Lower lobe of right lung (tissue), 2 donors: Measurements from ENCODE around the gene THTPA. TPM values are rescaled to one million over a fixed set of nuclear protein-coding genes. Genes with fewer than 3 reads are reported as not detected.
A peak's percentile ranks its signal among the peaks of the same experiment; 100 is the strongest.

Experiments used
- ATAC-seq, 2 donors: fragments of 200-7000 bp; cut with Tn5 transposase; one replicate each; pipeline ENCODE4 v1.9.1; 2020 to 2022; ENCODE audit warnings: mild to moderate bottlenecking in 2 of 2, moderate library complexity in 2 of 2
- DNase-seq: peaks from one replicate; pipeline ENCODE4 v3.0.0-alpha.2; 2020
- H3K27ac ChIP-seq: fragments of 200-600 bp; one replicate; pipeline ENCODE4 v1.8.0; 2022
- H3K27me3 ChIP-seq: fragments of 200-600 bp; one replicate; pipeline ENCODE4 v1.8.0; 2022; ENCODE audit warnings: low read depth
- H3K36me3 ChIP-seq: fragments of 200-600 bp; one replicate; pipeline ENCODE4 v1.8.0; 2022; ENCODE audit warnings: mild to moderate bottlenecking
- H3K4me1 ChIP-seq: fragments of 200-600 bp; one replicate; pipeline ENCODE4 v1.8.0; 2022
- H3K4me3 ChIP-seq: fragments of 200-600 bp; one replicate; pipeline ENCODE4 v1.8.0; 2022; ENCODE audit warnings: mild to moderate bottlenecking
- H3K9me3 ChIP-seq: fragments of 200-600 bp; one replicate; pipeline ENCODE4 v1.8.0; 2022
- CTCF ChIP-seq: fragments of 200-600 bp; IDR thresholded peaks from one replicate; pipeline ENCODE4 v1.8.0; 2022; ENCODE audit warnings: antibody characterized with exemption, mild to moderate bottlenecking
- intact Hi-C: fragments of 100-400 bp; cut with DNase I; formaldehyde crosslinking; loops from one replicate; pipeline ENCODE4 v1.11.0; 2022
- total RNA-seq: library from RNA; stranded (reverse); fragmentation: NEBNext Ultra II Directional; extraction: Animal tissue kit (Norgen Biotek cat#: 25700); gene quantifications from one replicate; pipeline ENCODE4 v1.2.1, GENCODE V29; 2021
- donor health status: DM: no; HTN: yes; CAD: no; lungs with severe emphysema.

The THTPA gene
- total RNA-seq, 1 donor from 2014 or later: 19.1 TPM

GRCh38 chr14:23565626-23566025, 9.6 kb downstream of the THTPA start:
- Histone ChIP-seq H3K36me3 (peaks cover 50% of the 10 kb centered on the region), H3K4me1 (peaks cover 28% of the 10 kb centered on the region), H3K4me3 (no peak overlapping the region), H3K27me3 (no peaks in the 10 kb centered on the region), H3K27ac (no peak overlapping the region), H3K9me3 (no peaks in the 10 kb centered on the region)
- ATAC-seq (no peak), DNase-seq (no peak)
- intact Hi-C loops: loop anchor here (10.0 kb wide), 1 partner anchor 91 kb away; no protein-coding TSS in a partner anchor
- TF ChIP-seq CTCF: no peak

GRCh38 chr14:23566112-23566777, 10.2 kb downstream of the THTPA start:
- peak overlapping the region; percentile 79 for H3K4me3 ChIP-seq
- intact Hi-C loops: loop anchor here (10.0 kb wide), 1 partner anchor 91 kb away; no protein-coding TSS in a partner anchor
- no peak for DNase-seq
- H3K27ac ChIP-seq: no peak overlapping the region
- no peaks in the 10 kb centered on the region for H3K27me3 ChIP-seq
- no peak for TF ChIP-seq CTCF
- ATAC-seq: no peak
- H3K36me3 ChIP-seq: peaks cover 44% of the 10 kb centered on the region
- peaks cover 28% of the 10 kb centered on the region for H3K4me1 ChIP-seq
- no peaks in the 10 kb centered on the region for H3K9me3 ChIP-seq

- Histone ChIP-seq H3K4me1 (peaks cover 28% of the 10 kb centered on the region), H3K27ac (peak overlapping the region; percentile 76), H3K9me3 (no peaks in the 10 kb centered on the region), H3K36me3 (peaks cover 38% of the 10 kb centered on the region), H3K4me3 (peak overlapping the region; percentile 79), H3K27me3 (no peaks in the 10 kb centered on the region)
- no peak for TF ChIP-seq CTCF
- ATAC-seq (peak; percentile 23 to 58), DNase-seq (no peak)
- intact Hi-C loops: loop anchor here (10.0 kb wide), 1 partner anchor 92 kb away; no protein-coding TSS in a partner anchor
Observed at GRCh38 chr14:23566778-23567185, 10.7 kb downstream of the THTPA start.

GRCh38 chr14:23567186-23568020, 11.3 kb downstream of the THTPA start, which contains the start of gene AP1G2:
AP1G2 (minus strand) TSS chr14:23567791; CDS start chr14:23567314, 477 bp downstream.
- intact Hi-C loops: loop anchor here (10.0 kb wide), 1 partner anchor 93 kb away; no protein-coding TSS in a partner anchor
- no peaks in the 10 kb centered on the region for H3K27me3 ChIP-seq
- H3K27ac ChIP-seq: peak within 1 kb of the TSS; percentile 76
- H3K36me3 ChIP-seq: peaks cover 32% of the 10 kb centered on the region
- H3K4me3 ChIP-seq: peak within 1 kb of the TSS; percentile 79
- H3K9me3 ChIP-seq: no peaks in the 10 kb centered on the region
- ATAC-seq (peak; percentile 92 to 96), DNase-seq (peak; percentile 94)
- no peak for TF ChIP-seq CTCF
- peaks cover 28% of the 10 kb centered on the region for H3K4me1 ChIP-seq

- Histone ChIP-seq H3K36me3 (peaks cover 30% of the 10 kb centered on the region), H3K9me3 (no peaks in the 10 kb centered on the region), H3K4me3 (peak overlapping the region; percentile 79), H3K4me1 (peaks cover 28% of the 10 kb centered on the region), H3K27me3 (no peaks in the 10 kb centered on the region), H3K27ac (peak overlapping the region; percentile 76)
- no peak for TF ChIP-seq CTCF
- ATAC-seq: no peak
- intact Hi-C loops: loop anchor here (10.0 kb wide), 1 partner anchor 93 kb away; no protein-coding TSS in a partner anchor
- DNase-seq: no peak
Observed at GRCh38 chr14:23568021-23568599, 12.0 kb downstream of the THTPA start.
